Fibroblast of villous mesenchyme (primary cell): ENCODE results near the gene ADAM12. TPM values are rescaled to one million over a fixed set of nuclear protein-coding genes. Genes with fewer than 3 reads are reported as not detected.

Experiments used
- DNase-seq: peaks from one replicate; pipeline ENCODE4 v3.0.0-alpha.2; 2010; ENCODE audit warnings: low read depth
- H3K4me3 ChIP-seq: 2 replicates; pipeline ENCODE4 v1.5.1; 2011; ENCODE audit warnings: low read depth, mild to moderate bottlenecking, low read length
- total RNA-seq: library from RNA; depleted of rRNA; stranded (reverse); fragments of >200 nt; gene quantifications from 2 replicates; pipeline ENCODE4 v1.2.3, GENCODE V29; 2012
- TF ChIP-seq, protein P1 (sequence below): IDR thresholded peaks from 2 replicates; pipeline ENCODE4 v1.5.1; 2012; ENCODE audit warnings: low read depth, mild to moderate bottlenecking, low read length; ENCODE audit not compliant: insufficient read depth

The ADAM12 gene
- total RNA-seq, 1 donor: 22.5 TPM

DNA sequence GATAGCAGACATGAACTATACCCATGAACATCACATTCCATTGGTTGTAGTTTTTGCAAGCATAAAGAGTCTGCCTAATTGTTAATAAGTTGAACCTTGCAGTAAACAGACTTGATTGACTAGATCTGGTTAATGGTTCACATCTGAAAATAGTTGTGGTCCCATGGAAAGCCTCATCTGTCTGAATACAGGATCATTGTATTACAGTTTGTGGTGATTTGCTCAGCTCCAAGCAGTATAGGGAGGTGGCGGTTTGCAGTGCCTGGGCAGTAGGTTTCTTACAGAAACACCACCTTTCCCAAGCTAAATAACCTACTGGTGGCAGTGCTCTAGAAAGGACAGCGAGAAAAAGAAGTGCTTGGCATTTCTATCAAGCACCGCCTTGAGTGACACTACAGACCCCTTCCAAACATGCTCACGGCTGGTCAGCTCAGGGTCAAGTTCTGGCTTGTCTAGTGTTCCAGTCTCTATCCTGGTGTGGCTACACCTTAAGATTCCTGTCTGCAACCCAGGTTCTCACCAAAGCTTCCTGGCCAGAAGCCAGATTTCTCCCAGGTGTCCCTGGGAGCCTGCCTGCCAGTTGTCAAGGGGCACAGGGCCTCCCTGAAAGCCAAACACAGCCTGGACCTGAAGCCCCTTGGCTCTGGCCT lies 372.0 kb downstream of the ADAM12 start:
- TF ChIP-seq, protein P1, sequence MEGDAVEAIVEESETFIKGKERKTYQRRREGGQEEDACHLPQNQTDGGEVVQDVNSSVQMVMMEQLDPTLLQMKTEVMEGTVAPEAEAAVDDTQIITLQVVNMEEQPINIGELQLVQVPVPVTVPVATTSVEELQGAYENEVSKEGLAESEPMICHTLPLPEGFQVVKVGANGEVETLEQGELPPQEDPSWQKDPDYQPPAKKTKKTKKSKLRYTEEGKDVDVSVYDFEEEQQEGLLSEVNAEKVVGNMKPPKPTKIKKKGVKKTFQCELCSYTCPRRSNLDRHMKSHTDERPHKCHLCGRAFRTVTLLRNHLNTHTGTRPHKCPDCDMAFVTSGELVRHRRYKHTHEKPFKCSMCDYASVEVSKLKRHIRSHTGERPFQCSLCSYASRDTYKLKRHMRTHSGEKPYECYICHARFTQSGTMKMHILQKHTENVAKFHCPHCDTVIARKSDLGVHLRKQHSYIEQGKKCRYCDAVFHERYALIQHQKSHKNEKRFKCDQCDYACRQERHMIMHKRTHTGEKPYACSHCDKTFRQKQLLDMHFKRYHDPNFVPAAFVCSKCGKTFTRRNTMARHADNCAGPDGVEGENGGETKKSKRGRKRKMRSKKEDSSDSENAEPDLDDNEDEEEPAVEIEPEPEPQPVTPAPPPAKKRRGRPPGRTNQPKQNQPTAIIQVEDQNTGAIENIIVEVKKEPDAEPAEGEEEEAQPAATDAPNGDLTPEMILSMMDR: no peak
- H3K4me3 ChIP-seq: no peak overlapping the region
- DNase-seq: no peak

DNA sequence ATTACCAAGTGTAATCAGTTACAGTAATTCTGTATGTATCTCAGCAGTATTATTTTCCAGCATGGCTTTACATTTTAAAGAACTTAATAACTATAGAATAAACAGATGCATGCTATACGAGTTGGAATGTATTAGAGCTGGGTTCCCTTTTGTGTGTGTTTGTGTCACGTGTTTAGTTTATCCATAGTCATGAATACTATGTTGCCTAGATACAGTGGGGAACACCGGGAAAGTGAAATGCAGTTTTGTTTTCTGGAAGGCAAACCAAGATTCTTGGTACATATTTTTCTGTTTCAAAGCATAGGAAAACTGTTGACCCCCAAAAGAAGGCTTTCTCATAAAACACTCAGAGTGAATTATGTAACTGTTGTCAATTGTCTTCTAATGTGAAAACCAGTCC lies 372.9 kb downstream of the ADAM12 start:
- TF ChIP-seq, protein P1: no peak
- H3K4me3 ChIP-seq: no peak overlapping the region
- no peak for DNase-seq

- DNase-seq: peak; percentile 96
- TF ChIP-seq, protein P1: no peak
Observed at GRCh38 chr10:126014309-126014708, 374.0 kb downstream of the ADAM12 start.

GRCh38 chr10:126013489-126014281 lies 374.6 kb downstream of the ADAM12 start:
- TF ChIP-seq, protein P1: no peak
- no peak overlapping the region for H3K4me3 ChIP-seq

More at GRCh38 chr10:126014309-126014708, 374.0 kb downstream of the ADAM12 start:
- no peak overlapping the region for H3K4me3 ChIP-seq

GRCh38 chr10:126012485-126012884 lies 375.8 kb downstream of the ADAM12 start:
- TF ChIP-seq, protein P1: no peak
- peak; percentile 32 for DNase-seq
- no peak overlapping the region for H3K4me3 ChIP-seq

More at GRCh38 chr10:126013489-126014281, 374.6 kb downstream of the ADAM12 start:
- DNase-seq: peak; percentile 96

- TF ChIP-seq, protein P1: no peak
- DNase-seq: no peak
- no peak overlapping the region for H3K4me3 ChIP-seq
Observed at GRCh38 chr10:126011995-126012394, 376.3 kb downstream of the ADAM12 start.

GRCh38 chr10:126009650-126010049 lies 378.6 kb downstream of the ADAM12 start:
- TF ChIP-seq, protein P1: no peak
- no peak for DNase-seq
- no peak overlapping the region for H3K4me3 ChIP-seq
